Renal cortical epithelial cell (primary cell): ENCODE measurements around the gene STK16. TPM values are rescaled to one million over a fixed set of nuclear protein-coding genes. Genes with fewer than 3 reads are reported as not detected.
A peak's percentile ranks its signal among the peaks of the same experiment; 100 is the strongest.
"Not testable (repeated sequence)": the region's sequence is repeated elsewhere in the genome, so short reads cannot be mapped to it uniquely, and the experiment has no call there.

Experiments used
- DNase-seq: peaks from one replicate; pipeline ENCODE4 v3.0.0-alpha.2; 2011; ENCODE audit warnings: low read depth
- total RNA-seq: library from RNA; depleted of rRNA; stranded (reverse); fragments of >200 nt; gene quantifications from 2 replicates; pipeline ENCODE4 v1.2.3, GENCODE V29; 2014

The STK16 gene, protein sequence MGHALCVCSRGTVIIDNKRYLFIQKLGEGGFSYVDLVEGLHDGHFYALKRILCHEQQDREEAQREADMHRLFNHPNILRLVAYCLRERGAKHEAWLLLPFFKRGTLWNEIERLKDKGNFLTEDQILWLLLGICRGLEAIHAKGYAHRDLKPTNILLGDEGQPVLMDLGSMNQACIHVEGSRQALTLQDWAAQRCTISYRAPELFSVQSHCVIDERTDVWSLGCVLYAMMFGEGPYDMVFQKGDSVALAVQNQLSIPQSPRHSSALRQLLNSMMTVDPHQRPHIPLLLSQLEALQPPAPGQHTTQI
- 30.7 and 52.7 TPM in 2 replicates for total RNA-seq

DNA sequence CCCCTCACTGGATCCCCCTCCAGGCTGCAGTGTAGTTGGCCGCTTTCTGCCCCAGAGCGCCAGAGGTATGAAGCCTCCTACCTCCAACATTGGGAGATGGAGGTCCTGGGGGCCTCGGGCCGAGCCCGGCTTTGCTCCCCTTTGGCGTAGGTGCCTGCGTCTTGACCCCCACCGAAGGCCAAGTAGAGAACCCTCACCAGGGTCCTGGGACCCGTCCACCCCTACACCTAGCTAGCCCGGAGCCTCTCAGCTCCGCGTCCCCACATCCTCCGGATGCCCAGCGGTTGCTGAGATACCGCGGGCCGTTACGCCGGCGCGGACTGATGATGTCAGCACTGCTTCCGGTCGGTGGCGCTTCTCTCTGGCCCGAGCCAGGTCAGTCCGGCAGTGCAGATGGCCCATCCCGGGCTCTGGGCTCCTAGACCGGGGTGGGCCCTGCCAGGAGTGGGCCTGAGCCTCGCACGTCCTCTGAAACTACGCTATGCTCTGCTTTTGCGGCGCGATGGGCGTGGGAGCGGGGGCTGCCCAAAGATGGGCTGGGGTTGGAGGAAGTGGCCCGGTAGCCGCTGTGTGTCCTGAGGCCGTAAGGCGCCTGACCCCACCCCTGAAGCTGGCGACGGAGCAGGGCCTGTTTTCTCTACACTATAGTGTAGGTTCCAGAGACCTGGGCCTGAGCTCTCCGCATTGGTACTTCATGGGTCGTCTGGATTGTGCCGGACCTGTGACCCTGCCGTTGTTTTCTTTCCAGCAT lies at the start of gene STK16, which contains the start of gene GLB1L:
Gene STK16, plus strand, starts transcription at position 332 of the 751 bp plus-strand sequence. CDS start 521 bp downstream, outside the sequence.
Gene GLB1L, minus strand, starts transcription at position 297 of the 751 bp plus-strand sequence. CDS start 1,871 bp downstream, outside the sequence.
- DNase-seq: peak; percentile 75

DNA sequence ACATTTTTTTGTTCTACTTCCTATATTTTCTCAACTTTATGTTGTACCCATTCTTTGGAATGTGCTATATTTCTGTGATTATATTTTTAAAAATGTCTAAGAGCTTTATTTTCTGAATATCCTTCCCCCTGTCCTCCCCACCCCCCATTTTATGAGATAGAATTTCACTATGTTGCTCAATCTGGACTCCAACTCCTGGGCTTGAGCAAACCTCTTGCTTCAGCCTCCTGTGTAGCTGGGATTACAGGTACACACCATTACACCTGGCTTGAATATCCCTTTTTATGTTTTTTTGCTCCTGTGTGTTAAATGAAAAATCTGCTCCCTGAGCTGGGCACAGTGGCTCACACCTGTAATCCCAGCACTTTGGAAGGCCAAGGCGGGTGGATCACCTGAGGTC lies 47.9 kb upstream of the STK16 start:
- no peak for DNase-seq

DNA sequence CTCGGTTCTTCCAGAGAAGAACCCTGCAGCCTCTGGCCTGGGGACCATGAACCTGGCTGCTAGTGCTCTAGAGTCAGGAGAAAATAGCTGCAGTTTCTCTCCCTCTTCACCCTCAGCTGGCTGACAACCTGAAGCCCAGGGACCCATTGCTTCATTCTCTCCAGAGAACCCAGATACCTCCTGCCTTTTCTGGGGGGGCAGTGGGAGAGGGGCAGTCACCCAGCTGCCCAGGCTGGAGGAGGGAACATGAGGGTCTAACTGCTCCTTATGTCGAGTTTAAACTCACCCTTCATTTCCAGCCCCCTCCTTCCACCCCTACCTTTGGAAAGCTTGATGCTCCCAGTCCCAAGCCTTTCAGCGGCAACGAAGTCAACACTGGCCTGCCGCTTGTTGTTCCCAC lies 46.3 kb upstream of the STK16 start:
- DNase-seq: no peak

DNA sequence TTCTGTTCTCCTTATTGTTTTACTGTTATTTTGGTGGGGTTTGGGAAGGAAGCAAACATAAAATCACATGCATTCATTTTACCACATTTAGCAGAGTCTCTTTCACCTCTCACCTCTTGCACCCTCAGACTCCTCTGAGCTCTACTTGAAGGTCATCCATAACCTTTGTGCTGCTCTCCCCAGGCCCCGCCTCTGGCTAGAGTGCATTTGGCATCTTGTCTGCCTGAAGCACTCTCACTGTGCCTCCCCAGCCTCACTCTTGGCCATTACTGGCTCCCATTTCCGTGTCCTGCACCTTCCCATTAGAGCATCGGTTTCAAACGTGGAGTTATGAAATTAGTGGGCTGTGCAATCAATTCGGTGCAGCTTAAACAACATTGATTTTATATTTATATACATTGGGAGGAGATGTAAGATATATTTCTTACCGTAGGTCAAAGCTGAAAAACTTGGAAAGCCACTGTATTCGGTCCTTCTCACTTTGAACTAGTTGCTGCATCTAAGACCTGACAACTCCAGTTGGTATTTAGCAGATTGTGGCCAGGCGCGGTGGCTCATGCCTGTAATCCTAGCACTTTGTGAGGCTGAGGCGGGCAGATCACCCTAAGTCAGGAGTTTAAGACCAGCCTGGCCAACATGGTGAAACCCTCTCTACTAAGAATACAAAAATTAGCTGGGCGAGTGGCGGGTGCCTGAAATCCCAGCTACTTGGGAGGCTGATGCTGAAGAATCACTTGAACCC lies 45.6 kb upstream of the STK16 start:
- DNase-seq: no peak

DNA sequence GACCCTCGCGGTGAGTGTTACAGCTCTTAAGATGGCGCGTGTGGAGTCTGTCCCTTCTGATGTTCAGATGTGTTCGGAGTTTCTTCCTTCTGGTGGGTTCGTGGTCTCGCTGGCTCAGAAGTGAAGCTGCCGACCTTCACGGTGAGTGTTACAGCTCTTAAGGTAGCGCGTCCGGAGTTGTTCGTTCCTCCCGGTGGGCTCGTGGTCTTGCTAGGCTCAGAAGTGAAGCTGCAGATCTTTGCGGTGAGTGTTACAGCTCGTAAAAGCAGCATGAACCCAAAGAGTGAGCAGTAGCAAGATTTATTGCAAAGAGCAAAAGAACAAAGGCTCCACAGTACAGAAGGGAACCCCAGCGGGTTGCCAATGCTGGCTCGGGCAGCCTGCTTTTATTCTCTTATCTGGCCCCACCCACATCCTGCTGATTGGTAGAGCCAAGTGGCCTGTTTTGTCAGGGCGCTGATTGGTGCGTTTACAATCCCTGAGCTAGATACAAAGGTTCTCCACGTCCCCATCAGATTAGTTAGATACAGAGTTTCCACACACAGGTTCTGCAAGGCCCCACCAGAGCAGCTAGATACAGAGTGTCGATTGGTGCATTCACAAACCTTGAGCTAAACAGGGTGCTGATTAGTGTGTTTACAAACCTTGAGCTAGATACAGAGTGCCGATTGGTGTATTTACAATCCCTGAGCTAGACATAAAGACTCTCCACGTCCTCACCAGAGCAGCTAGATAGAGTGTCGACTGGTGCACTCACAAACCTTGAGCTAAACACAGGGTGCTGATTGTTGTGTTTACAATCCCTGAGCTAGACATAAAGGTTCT lies 44.6 kb upstream of the STK16 start:
- DNase-seq: not testable (repeated sequence)

DNA sequence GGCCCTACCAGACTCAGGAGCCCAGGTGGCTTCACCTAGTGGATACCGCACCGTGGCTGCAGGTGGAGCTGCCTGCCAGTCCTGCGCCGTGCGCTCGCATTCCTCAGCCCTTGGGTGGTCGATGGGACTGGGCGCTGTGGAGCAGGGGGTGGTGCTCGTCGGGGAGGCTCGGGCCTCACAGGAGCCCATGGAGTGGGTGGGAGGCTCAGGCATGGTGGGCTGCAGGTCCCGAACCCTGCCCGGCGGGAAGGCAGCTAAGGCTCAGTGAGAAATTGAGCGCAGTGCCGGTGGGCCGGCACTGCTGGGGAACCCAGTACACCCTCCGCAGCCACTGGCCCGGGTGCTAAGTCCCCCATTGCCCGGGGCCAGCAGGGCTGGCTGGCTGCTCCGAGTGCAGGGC lies 43.9 kb upstream of the STK16 start:
- DNase-seq: not testable (repeated sequence)

DNA sequence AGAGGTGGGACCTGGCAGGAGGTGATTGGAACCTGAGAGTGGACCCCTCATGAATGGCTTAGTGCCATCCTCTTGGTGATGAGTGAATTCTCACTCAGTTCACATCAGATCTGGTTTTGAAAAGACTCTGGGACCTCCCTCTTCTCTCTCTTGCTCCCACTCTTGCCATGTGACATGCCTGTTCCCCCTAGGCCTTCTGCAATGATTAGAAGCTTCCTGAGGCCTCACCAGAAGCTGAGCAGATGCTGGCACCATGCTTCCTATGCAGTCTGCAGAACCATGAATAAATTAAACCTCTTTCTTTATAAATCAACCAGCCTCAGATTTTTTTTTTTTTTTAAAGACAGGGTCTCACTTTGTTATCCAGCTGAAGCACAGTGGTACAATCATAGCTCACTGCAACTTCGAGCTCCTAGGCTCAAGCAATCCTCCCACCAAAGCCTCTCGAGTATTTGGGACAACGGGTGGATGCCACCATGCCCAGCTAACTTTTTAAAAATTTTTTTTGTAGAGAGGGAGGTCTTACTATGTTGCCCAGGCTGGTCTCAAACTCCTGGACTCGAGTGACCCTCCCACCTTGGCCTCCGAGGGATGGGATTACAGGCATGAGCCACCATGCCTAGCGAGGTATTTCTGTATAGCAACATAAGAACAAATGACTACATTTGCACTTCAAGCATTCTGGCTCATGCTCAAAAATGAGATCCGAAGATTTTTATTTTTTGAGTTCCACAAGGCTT lies 40.7 kb upstream of the STK16 start:
- DNase-seq: no peak

DNA sequence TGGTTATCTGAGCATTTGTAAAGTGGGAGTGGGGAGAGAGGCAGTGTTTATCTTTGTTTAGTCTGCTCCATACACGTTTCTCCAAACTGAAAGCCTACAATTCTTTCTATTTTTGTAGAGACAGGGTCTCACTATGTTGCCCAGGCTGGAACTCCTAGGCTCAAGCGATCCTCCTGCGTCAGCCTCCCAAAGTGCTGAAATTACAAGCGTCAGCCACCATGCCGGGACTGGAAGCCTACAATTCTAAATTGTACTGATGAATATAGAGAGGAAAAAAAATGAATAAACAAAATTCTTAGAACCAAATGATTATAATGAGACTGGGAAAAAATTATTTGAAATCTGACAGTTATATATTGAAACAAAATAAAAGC lies 40.1 kb upstream of the STK16 start:
- DNase-seq: no peak

DNA sequence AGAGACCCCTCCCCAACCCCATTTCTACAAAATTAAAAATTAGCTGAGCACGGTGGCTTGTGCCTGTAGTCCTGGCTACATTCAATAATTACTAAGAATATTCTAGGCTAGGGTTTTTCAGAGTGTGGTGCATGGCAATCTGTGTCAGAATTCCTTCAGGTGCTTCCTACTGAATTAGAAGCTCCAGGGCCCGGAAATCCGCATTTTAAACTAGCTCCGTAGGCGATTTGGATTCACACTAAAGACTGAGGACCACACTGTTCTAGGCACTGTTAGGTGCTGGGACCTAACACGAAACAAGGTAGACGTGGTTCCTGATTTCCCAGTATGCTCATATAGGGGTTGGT lies 39.3 kb upstream of the STK16 start:
- DNase-seq: no peak

DNA sequence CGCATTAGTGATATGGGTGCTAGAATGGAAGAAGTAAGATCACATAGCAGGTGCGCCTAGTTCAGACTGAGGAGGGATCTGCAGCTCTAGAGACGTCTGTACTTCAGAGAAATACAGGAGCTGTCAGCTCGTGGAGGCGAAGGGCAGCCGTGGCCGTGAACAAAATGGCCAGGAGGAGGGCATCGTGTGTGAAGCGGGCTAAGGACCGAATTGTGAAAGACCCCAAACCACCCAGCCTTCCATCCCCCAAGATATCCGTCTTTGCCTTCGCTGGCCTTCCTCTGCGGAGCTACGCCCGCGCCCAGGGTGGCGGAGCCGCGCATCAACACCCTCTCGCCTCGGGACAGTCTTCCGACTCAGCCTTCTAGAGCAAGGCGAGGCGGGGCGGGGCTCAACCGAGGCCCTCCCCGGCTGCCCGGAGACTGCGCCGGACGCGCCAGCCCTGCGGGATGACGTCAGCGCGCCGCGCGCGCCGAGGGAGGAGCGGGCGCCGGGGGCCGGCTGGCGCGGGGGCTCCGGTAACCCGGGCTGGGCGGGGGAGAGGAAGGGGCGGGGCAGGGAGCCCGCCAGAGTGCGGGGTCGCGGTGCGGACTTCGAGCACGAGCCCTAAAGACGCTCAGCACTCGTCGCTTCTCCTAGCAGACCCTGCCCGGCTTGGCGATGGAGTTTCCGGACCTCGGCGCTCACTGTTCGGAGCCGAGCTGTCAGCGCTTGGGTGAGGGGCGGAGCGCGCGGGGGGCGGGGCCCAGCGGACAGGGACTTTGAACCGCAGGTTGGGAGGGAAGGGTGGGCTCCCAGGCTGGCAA lies 38.7 kb upstream of the STK16 start, which contains the start of gene ZFAND2B:
Gene ZFAND2B, plus strand, starts transcription at position 455 of the 806 bp plus-strand sequence. Its CDS starts 206 bp downstream, at position 661.
- DNase-seq: peak; percentile 76

DNA sequence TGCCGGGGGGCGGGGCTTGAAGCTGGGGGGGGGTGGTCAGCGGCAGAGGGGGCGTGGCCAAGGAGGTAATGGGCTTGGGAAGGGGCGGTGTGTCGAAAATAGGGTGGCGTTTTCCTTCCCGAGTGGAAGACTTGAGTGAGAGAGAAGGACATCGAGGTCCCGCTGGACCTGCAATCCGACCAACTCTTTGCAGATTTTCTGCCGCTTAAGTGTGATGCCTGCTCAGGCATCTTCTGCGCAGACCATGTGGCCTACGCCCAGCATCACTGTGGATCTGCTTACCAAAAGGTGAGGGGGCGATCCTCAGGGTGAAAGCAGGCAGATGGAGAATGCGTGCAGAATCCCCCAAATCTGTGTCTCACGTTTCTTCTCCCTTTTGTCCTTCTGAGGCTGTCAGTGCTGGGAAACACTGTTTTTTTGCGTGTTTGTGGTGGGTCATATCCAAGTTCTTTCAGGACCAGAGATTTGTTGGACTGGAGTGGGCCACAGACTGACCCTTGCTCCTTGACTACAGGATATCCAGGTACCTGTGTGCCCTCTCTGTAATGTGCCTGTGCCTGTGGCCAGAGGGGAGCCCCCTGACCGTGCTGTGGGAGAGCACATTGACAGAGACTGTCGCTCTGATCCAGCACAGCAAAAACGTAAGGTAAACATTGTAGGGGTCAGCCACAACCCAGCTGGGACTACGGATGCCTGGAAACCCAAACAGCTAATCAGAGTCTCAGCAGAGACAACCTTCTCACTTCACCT lies 38.0 kb upstream of the STK16 start:
- DNase-seq: no peak

DNA sequence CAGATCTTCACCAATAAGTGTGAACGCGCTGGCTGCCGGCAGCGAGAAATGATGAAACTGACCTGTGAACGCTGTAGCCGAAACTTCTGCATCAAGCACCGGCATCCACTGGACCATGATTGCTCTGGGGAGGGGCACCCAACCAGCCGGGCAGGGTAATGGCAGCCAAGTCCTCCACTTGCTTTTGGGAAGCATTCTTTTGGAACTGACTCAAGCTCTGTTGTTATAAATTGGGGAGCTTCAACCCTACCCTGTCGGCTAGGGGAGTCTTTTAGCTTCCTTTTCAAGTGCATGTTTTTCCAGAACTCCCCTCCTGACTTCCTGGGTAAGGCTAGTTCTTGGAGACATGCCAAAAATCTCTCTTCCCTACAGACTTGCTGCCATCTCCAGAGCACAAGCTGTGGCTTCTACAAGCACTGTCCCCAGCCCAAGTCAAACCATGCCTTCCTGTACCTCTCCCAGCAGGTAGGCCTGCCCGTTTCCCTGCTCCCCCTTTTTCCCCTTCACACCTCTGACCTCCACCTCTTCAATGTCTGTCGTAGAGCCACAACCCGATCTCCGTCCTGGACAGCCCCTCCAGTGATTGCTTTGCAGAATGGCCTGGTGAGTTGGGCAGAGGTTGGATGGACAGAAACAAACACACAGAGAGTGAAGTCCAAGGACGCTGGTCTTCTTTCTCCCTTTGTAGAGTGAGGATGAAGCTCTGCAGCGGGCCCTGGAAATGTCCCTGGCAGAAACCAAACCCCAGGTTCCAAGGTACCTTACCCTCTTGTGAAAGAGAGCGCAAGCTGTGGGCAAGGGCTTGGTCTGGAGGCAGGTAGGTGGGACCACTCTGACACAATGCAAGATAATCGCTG lies 37.2 kb upstream of the STK16 start:
- peak; percentile 55 for DNase-seq

DNA sequence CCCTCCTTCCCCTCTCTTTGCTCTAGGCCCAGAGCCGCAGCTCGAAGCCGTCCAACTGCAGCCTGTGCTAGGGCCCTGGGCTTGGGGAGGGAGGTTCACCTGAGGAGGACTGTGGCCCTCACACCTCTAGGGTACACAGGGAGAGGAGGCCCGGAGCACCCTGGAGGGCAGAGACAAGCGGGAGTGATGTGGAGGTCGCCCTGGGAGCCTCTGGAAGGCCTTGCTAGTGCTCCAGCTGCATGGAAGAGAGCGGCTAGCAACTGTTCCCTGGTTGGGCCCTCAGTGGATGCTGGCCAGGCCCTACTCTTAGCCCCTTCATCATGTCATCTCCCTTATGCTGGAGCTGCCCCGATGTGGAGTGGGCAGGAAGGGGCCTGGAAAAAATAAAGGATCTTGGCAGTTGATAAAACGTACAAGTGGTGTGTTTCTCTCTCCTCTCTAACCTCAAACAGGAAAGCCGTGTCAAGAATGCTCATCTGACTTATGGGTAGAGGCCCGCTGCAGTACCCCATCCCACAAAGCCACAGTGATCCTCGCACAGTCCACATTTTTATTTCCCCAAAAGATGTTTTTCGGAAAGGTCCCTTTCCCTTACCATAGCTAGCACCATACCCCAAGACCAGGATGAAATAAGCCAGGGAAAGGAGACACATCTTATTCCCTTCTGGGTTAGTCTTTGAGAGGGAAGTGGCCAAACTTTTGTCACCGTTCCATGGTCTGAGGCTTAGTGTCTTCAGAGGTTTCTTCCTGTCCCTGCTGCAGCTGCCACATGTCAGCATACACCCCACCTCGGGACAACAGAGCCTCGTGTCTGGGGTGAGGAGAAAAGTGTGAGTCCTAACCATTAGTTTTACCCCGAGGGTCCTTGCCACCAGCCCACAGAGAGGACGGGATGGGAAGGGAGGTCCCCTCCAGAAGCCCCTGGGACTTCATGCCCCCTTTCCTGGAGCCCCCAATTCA lies 35.8 kb upstream of the STK16 start:
- no peak for DNase-seq

DNA sequence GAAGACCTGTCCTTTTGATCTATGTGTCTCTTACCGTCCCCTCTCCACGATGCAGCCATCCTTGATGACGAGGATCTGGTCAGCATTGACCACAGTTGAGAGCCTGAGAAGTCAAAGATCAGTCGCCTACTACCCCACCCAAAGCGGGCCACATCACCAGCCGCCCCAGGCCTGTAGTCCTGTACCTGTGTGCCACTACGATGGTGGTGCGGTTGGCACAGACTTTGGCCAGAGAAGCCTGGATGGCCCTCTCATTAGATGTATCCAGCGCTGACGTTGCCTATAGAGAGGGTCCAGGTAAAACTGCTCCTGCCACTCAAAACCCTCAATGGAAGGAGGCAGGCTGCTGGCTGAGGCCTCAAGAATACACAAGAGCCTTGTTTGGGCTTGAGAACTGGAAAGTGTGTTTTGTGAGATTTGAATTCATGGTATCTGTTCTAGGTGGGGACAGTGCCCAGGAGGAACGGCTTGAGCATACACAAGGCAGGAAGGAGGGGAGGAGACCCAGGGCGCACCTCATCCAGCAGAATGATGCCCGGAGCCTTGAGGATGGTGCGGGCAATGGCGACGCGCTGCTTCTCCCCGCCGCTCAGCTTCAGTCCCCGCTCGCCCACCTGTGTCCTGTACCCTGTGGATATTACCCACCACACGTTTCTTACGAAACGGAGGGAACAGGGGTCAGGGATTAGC lies 34.9 kb upstream of the STK16 start:
- DNase-seq: no peak

DNA sequence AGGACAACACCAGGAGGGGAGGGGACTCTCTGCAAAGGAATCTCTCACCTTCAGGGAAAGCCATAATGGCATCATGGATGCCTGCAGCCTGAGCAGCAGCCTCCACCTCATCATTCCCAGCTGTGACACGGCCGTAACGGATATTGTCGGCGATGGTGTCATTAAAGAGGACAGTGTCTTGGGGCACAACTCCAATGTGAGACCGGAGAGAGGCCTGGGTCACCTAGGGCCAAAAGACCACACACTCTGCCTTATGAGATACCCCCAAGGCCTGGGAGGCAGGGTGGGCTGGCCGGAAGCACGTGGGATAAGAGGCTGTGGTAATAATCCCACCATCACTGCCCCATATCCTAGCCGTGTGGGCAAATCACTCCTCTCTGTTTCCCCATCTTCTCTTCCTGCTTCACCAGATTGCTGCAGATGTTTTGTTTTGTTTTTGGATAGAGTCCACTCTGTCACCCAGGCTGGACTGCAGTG lies 34.4 kb upstream of the STK16 start:
- no peak for DNase-seq

DNA sequence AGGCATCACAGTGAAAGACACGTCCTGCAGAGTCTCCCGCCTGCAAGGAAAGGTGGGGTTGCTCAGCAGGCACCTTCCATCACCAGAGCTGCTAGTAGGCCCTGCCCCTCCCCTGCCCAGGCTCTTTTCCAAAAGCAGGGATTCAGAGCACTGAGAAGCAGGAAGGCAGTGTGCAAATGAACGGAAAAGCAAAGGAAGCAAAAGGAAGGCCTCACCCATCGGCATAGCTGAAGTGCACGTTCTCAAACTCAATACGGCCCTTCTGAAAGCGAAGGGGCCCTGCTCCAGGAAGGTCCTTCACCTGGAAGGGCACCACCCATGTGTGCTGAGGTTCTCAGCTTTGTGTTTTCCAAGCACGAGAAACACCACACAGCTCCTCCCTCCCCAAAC lies 32.3 kb upstream of the STK16 start:
- DNase-seq: no peak
